Stimulated activated CD4-positive, alpha-beta T cell treated with anti-CD3 and anti-CD28 coated beads, Interleukin-4, amount 100 ng/mL, for 24 hours (primary cell): ENCODE measurements around the gene CYTH4.

Experiments
- DNase-seq: peaks from one replicate; pipeline ENCODE4 v3.0.0-alpha.2; 2020

Gene CYTH4

DNA sequence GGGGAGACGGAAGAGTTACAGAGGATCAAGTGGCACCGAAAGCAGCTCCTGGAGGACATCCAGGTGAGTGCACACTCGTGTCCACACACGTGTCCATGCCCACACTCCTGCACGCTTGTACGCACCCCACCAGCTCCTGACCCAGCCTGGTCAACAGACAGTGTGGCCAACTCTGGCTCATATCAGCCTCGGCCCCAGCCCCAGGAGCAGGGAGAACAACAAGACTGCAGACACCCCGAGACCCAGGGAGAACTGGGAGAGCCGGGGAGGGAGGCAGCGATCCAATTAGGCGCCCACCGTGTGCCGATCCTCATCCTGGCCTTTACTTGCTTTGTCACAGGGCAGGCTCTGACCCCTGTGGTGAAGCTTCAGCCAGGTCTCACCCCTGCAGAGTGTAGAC is 10.3 kb downstream of the CYTH4 start:
- DNase-seq: no peak

DNA sequence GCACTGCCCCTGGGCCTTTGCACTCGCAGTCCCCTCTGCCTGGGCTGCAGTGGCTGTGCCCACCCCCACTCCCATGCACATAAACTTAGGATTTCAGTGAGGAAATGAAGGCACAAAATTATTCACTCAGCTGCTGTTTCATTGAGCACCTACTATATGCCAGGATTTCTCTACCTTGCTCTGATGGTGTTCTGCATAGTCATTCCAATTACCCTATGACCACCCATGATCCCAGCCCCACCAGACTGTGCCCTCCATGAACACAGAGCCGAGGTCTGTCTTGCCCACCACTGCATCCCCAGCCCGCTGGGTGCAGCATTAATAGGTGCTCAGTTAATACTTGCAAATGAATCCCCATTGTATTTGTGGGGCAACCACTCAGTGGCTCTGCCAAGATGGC is 10.9 kb downstream of the CYTH4 start:
- DNase-seq: no peak

DNA sequence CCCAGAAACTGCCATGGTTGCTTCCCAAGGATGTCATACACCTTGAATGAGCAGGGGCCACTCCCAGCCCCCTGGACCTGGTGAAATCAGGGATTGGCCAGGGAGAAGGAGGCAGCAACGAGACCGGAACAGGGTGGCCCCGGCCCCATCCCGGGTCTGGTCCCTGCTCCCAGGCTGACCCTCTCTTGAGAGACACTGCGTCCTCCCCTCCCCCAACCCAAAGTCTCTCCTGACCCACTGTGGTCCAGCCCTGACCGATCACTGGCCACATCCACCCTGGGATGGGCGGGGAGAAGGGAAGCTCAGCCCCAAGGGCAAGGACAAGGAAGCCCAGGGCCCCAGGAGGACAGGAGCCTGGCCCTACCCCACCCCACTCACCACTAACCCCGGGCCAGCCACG is 12.4 kb downstream of the CYTH4 start:
- DNase-seq: no peak

DNA sequence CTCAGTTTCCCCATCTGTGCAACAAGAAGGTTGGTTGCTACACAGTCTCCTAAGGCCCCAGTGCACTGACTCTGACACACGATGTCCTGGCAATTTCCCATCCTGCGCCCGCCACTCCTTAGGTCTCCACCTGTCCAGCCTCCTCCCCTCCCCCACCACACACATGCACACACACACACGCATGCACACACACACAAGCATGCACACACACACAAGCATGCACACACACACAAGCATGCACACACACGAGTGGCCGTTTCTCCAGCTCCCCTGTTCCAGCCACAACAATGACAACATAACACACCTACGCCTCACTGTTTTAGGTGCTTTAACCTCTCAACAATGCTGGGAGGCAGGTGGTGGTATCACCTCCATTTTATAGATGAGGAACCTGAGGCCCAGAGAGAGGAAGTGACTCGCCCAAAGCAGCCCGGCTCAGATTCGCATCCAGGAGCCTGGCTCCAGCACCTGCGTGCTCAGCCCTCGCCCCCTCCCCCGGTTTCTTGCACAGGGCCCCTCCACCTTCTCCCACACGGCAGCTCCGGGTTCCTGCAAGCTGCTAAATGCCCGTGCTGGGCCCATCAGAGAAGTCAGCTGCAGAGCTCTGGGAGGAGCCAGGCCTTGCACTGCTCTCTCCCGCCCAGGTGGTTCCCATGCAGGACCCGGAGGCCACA is 13.0 kb downstream of the CYTH4 start:
- DNase-seq: no peak

DNA sequence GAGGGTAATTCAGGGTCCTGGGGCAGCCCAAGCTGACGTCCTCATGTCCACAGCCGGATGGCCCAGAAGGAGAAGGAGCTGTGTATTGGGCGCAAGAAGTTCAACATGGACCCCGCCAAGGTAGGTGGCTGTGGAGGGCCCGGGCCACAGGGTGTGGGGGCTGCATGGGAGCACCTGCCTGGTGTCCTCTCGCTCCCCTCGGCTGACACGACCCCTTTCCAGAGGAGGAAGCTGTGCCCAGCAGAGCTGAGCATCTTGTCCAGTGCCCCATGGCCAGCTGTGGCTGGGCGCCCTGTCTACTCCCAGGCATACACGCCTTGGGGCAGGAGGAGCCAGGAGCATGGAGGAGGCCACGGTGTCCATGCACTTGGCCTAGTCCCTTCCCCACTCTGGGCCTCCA is 13.6 kb downstream of the CYTH4 start:
- no peak for DNase-seq

DNA sequence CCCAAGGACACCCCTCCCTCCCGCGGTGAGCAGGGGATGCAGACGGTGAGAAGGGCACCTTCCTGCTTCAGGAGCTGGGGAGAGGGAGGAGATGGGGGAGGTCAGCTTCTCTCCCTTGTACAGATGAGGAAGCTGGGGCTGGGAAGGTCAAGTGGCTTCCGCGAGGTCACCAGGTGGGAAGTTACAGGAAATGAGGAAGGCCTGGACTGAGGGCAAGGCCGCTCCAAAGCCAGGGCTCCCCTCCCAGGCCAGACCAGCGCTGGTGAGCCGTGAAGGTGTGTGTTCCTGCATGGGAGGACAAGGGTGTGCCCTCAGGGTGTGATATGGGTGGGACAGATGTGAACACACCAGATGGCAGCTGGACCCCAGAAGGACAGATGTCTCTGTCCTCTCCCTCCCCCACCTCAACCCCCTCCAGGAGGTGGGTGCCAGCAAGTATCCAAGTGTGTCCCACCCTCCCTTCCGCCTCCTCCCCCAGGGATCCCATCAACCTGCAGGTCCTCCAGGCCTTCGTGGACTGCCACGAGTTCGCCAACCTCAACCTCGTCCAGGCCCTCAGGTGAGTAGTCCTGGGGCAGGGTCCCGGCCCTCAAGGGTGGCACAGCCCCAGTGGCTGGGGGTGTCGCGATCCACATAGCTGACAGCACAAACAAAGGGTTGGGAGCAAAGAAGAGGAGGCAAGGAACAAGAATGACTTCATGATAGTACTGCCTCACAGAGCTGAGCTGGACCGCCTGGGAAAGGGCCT is 16.6 kb downstream of the CYTH4 start:
- DNase-seq: no peak

DNA sequence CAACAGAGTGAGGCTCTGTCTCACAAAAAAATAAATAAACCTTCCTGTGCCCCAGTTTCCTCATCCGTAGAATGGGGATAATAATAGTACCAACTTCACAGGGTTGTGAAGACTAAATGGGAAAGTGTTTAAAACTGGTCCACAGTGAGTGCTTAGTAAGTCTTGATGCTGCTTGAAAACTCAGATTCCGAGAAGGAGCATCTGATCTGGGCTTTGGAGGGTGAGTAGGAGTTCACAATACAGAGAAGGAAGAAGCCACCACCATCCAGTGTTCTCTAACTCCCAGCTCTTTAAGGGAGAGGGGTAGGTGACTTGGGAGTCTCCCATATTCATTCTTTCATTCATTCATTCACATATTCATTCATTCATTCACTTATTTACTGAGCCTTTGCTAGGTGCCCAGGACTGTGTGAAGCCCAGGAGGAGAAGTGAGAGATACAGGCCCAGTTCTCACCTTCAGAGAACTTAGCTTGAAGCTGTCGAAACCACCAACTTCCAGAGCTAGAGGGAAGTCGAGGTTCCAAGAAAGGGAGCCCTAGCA is 17.7 kb downstream of the CYTH4 start:
- no peak for DNase-seq

DNA sequence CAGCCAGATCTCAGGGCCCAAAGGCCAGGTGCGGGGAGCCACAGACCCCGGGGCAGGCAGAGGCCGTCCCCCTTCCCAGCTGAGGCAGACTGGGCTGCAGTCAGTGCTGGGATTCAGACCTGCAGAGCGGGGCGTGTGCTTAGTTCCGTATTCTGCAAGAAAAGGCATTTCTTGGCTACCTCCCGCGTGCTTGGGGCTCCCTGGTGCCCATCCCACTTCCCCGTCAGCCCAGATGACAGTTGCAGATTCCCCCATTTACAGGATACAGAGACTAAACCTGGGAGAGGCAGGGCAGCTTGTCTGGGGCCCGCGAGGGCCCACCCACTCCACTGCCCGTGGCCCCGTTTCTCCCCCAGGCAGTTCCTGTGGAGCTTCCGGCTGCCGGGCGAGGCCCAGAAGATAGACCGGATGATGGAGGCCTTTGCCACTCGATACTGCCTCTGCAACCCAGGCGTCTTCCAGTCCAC is 18.3 kb downstream of the CYTH4 start:
- DNase-seq: peak; percentile 48

DNA sequence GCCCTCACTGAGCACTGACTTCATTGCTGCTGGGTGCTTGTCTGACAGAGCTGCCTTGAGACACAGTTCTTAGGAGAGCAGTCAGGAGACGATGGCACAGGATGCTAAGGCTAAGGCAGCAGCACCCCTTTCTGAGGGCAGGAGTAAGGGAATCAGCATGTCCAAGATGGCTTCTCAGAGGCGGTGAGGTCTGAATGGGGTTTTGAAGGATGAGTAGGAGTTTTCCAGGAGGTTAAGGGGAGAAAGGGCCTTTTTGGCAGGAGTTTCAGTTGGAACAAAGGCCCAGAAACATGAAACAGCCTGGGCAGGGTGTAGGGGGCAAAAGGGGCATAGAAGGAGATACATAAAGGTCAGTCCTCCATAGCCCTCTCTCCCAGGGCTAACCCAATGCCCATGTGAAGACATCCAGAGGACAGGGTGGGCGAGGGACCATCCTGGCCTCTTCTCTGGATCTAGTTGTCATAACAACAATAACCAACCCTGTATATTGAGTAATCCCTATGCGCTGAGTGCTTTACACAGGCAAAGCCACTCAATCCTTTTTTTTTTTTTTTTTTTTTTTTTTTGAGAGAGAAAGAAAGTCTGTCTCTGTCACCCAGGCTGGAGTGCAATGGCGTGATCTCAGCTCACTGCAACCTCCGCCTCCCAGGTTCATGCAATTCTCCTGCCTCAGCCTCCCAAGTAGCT is 19.0 kb downstream of the CYTH4 start:
- no peak for DNase-seq

DNA sequence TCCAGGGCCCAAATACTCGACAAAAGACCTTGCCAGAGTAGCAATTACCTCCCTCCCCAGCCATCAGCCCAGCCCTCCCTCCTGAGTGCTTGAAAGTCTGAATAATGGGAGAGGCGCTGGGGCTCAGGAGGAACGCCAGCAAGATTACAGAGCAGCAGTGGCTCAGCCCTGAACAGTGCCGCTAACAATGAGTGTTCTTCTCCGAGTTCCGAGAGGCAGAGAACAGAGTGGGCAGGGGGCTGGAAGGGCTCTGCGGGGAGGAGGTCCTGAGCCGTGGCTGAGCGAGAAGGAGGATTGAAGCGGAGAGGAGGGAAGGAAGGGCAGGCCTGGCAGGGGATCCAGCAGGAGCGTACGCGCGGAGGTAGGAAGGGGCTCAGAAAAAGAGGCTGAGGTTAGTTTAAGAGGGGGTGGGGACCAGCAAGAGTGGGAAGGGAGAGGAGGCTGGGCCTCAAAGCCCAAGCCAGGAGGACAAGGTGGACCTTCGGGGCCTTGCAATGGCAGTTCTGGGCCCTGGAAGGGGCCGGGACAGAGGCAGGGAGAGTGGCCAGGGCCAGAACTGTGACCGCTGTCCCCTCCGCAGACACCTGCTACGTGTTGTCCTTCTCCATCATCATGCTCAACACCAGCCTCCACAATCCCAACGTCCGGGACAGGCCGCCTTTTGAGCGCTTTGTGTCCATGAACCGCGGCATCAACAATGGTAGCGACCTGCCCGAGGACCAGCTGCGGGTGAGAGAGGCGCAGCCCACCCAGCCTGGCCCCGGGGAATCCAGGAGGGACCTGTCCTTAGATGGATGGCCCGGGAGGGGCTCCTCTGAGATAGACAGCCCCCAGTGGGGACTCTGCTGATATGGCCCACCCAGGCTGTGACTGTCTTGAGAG is 20.6 kb downstream of the CYTH4 start:
- DNase-seq: no peak

DNA sequence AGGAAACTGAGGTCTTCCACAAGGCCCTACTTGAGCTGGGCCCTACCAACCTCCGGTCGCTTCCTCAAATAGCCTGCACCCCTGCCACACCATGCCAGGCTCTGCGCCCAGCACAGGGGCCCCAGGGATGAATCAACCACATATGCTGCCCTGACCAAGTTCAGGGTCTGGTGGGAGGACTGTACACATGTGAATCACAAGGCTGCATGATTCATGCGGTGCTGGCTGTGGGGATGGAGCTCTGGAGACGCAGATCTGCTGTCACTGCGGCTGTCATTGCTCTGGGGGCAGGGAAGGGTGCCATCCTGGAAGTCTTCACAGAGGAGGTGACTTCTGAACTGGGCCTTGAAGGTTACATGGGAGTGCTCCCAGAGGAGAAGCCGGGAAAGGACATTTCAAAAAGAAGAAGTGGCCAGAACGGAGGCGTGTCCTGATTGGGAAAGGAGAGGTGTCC is 21.5 kb downstream of the CYTH4 start:
- peak; percentile 84 for DNase-seq

DNA sequence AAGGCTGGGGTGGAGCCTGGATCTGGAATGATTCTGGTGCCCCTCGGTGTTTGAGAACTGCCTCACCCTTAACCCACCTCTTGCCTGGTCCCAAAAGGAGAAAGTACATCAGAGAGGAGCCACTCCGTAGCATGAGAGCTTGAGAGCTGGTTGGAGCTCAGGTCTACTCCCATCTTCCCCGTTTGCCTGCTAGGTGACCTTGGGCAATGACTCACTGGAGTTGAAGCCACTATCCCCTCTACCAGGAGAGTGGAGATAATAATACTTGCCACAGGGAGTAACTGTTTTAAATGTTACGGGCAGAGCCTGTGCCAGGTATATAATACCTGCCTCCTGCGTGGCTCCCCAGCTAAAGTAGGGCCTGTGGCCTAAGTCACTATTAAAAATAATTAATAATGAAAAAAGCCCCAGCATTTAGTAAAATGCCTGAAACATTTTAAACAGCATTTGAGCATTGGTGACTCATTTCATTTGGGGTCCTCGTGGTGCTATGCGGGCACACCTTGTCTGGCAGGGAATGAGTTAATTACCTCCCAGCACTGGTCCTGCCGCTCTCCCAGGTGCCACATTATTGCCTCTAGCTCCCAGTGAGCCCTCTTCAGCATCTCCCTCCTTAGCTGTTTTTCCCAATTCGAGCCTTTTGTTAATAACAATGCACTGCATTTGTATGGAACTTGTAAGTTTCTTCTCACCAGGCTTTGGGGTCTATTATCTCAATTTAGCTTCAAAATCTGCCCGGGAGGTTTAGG is 22.5 kb downstream of the CYTH4 start:
- no peak for DNase-seq

DNA sequence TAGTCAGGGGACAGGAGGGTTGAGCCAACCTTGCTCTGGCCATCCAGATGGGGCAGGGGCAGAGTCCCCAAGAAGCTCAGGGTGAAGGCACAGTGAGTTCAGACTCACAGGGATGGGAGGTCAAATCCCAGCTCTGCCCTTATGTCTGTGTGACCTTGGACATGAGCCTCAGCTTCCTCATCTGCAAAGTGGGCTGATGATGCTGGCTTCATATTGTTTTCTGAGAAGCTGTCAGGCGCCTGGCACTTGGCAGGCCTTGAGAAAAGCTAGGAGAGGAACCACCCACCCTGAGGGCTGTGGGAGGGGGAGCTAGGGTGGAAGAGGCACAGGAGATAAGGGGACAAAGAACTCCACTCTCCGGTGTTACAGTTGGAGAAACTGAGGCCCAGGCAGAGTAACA is 23.6 kb downstream of the CYTH4 start:
- no peak for DNase-seq

DNA sequence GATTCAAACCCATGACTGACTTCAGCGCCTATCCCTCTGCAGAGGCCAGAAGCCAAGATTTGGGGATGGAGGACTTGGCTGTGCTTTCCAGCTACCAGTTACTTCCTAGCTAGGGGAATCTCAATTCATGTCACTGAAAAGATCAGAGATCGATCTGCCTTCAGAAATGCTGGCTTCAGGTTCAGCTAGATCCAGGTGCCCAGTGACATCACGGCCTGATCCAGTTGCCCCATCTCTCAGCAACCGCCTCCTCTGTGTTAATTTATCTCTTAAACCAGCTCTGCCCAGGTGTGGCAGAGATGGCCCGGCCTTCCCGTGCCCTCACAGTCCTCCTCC is 24.2 kb downstream of the CYTH4 start:
- no peak for DNase-seq

DNA sequence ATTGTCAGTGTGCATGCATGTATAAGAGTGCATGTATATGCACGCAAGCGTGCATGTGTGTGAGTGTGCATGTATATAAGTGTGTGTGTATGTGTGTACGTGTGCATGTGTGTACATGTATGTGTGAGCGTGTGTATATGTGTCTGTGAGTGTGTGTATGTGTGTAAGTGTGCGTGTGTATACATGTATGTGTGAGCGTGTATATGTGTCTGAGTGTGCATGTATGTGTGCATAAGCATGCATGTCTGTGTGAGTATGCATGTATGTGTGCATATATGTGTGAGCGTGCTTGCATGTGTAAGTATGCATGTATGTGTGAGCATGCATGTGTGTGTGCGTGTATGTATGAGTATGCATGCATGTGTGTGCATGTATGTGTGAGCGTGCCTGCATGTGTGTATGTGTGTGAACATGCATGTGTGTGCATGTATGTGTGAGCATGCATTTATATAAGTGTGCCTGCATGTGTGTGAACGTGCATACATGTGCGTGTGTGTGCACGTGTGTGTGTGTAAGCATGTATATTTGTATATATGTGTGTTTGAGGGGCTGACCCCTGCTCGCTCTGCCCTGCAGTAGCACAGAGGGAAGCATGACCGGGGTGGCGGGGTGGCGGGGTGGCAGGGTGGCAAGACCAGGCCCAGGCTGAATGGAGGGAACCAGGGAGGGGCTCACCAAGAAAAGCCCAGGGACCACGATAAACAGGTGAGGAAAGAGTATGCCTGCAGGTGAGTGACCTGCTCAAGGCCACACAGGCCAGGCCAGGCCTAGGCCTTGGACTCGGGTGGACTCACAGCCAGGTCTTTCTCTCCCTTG is 26.3 kb downstream of the CYTH4 start:
- DNase-seq: no peak

DNA sequence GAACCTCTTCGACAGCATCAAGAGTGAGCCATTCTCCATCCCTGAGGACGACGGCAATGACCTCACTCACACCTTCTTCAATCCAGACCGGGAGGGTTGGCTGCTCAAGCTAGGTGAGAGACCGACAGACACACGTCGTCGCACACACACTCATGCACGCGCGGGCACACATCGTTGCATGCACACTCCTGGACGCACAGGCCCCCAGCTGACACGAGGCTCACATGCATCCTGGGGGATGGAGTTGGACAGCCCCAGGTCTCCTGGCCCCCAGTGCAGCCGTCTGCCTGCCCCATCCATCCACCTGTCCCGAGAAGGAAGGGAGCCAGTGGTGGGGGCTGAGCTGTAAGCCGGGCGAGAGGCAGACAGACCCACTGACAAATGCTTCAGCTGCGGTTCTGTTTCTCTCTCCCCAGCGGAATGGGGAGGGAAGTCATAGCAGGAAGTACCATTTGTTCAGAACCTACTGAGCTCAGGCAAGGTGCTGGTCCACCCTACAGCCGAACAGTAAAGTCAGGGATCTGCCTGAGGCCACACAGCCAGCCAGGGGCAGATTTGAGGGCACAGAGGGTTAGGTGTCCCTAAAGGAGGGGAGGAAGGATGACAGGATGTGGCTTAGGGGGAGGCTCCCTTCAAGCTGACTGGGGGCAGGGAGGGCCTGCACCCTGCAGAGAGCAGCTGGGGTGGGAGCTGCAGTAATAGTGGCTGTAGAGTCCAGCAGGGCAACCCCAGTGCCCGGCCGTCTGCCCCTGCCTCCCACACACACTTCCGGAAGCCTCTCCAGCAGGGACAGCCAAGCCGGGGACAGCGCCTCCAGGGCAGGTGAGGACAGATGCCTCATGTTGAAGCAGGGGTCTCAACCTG is 27.1 kb downstream of the CYTH4 start:
- DNase-seq: peak; percentile 32

DNA sequence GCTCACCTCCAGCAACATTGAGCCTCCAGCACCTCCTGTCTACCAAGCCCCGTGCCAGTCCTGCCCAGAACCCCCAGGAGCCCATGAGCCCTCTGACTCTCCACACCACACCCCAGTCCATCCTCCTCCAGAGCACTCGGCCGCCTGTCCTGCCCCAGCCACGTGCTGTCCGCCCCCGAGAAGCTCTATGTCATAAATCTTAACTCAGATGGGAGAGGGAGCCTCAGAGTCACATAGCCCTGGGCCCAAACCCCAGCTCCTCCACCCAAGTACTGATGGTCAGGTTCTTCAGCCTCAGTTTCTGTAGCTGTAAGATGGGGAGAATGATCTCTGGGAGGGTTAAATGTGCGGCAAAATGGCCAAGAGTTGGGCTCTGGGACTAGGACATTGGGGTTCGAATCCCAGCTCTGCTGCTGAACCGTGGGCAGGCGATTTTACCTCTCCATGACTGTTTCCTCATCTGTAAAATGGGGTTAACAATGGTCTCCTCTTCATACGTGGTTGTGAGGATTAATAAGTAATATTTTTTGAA is 27.8 kb downstream of the CYTH4 start:
- DNase-seq: no peak

DNA sequence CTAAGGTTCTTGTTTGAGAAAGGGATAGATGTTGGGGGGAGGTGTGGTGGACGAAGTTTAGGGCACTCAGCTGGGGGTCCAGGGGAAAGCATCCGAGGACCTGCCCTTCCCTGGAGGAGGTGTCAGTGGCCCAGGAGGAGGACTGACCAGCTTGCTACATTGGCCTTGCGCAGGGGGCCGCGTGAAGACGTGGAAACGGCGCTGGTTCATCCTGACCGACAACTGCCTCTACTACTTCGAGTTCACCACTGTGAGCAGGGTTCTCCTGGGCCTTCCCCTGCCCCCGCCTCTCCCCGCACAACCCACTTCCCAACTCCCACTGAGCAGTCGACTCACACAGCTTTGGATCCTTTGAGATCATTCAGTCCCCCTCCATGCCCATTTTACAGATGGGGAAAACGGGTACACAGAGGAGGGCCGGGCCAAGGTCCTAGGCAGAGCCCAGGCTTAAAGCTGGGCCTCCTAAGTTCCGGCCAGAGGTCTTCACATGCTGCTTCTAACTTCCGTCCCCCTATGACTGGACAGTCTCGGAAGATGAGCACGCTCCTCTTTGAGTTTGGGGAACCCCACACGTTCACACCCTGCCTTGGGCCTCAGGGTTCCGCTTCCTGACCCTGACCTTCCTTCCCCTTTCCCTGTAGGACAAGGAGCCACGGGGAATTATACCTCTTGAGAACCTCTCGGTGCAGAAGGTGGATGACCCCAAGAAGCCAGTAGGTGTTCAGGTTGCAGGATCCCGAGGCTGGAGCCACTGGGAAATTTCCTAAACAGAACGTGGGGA is 28.7 kb downstream of the CYTH4 start:
- no peak for DNase-seq

DNA sequence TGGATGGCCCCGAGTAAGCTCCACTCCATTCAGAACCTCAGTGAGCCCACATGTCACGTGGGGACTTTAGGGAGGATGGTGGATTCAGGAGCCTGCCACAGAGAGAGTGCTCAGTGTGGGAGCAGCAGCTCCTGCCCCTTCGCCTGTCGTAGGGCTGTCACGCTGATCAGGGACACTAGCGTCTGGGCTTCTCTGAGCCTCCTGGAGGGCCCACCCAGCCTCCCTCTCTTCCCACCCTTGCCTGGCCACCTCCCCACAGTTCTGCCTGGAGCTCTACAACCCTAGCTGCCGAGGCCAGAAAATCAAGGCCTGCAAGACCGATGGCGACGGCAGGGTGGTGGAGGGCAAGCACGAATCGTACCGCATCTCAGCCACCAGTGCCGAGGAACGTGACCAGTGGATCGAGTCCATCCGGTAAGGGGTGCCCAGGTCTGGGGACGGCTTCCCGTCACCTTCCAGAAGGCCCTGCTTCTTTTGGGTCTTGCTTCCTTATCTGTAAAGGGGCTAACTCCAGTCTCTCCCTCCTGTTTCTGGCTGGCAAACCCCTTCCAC is 29.5 kb downstream of the CYTH4 start:
- DNase-seq: no peak
